Measurements from ENCODE around the gene THSD7B.
"Not testable (repeated sequence)": the region's sequence is repeated elsewhere in the genome, so short reads cannot be mapped to it uniquely, and the experiment has no call there.

THSD7B gene

GRCh38 chr2:137261881-137262585 lies 496.7 kb downstream of the THSD7B start:
- DNase-seq = no peak

DNA sequence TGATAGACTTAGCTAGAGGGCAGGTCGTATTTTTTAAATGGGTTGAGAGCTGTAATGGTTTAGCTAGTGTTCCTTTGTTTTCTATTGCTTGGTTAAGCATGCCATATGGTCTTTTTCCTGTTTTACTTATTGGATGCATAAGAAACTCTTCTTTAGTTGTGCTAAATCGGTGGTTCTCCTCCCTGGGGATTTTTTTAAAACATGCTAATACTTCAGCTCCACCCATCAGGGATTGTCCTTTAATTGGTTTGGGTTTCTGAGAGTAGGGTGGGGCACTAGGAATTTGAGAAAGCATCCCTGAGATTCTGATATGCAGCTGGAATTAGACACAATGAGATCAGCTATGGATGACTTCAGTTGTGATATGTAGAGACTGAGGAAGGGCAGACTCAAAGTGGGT lies 497.2 kb downstream of the THSD7B start:
- DNase-seq = no peak

- DNase-seq = no peak
Observed at GRCh38 chr2:137287913-137288639, 522.7 kb downstream of the THSD7B start.

DNA sequence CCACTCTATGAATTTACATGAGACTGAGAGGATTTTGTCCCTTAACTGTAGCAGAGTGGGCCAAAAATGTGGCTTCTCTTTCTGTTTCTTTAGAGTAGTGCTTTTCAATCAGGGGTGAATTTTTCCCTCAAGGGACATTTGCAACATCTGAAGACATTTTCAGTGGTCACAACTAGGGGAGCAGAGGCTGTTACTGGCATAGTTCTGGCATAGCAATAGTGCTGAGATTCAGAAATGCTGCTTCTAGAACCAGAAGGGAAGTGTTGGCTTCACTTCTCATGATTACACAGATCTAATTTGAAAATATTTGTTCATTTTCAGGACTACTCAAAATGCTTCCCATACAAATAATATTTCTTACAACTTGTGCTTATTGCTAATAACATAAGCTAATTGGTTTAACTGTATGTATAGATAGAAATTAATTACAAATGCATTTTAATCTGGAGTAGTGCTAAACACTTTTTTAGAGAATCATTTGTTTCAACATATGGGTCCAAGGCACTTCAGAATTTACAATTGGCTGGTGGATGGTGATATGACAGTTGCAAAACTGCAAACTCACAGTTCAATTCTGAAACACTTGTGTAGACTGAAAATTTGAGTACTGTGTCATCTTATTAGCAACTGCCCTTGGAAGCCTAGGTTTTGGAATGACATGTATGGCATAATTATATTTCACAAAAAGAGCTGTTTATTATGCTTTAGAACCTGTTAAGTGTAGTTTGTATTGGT lies 526.7 kb downstream of the THSD7B start:
- no peak for DNase-seq

GRCh38 chr2:137298377-137298776 lies 533.0 kb downstream of the THSD7B start:
- no peak for DNase-seq

GRCh38 chr2:137300987-137301386 lies 535.6 kb downstream of the THSD7B start:
- DNase-seq = no peak

- no peak for DNase-seq
Observed at GRCh38 chr2:137302957-137303356, 537.6 kb downstream of the THSD7B start.

GRCh38 chr2:137316075-137316474 lies 550.7 kb downstream of the THSD7B start:
- DNase-seq = no peak

- DNase-seq = no peak
Observed at GRCh38 chr2:137321566-137321965, 556.2 kb downstream of the THSD7B start.

- DNase-seq = not testable (repeated sequence)
Observed at GRCh38 chr2:137331562-137331961, 566.2 kb downstream of the THSD7B start.

DNA sequence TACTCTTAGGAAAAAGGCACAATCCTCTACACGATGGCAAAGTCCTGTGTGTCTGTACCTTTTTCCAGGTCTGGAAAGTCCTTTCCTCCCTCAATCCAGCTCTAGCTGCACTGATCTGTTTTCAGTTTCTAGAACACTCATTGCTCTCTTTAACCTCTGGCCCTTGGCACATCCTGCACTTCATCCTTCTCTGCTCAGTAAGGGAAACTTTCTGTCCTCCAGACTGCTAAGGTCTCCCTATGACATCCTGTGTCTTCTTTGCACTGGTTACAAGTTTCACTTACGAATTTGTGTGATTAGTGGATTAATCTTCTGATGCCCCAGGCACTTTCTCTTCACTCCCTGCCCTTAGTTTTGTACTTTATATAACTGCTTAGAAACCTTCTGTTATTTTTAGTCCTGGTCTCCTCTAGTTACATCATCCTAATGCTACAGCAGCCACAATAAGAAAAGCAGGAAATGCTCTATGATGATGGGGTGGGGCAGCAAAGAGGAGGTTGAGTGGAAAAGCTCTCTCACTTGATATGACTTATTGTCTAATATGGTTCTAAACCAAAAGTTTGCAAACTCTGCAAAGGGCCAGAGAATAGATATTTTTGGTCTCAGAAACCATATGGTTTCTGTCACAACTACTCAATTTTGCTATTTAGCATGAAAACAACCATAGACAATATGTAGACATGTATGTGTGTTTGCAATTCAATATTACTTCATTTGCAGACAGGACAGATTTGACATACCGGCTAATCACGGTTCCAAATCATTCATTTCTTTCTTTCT lies 568.2 kb downstream of the THSD7B start:
- no peak for DNase-seq

GRCh38 chr2:137336067-137336466 lies 570.7 kb downstream of the THSD7B start:
- DNase-seq = no peak

GRCh38 chr2:137339051-137339450 lies 573.7 kb downstream of the THSD7B start:
- no peak for DNase-seq

DNA sequence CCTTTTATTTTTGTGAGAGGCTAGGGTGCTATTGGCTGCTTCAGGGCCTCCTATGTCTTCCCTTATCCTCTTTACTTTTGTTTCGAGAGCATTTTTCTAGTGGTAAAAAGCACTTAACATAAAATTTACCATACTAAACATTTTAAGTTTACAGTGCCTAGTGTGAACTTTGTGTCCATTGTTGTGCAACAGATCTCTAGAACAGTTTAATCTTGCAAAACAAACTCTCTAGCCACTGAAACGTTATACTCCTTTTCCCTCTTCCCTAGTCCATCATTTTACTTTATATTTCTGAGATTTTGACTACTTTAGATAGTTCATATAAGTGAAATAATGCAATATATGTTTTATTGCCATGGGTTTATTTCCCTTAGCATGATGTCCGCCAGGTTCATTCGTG lies 580.6 kb downstream of the THSD7B start:
- DNase-seq = no peak

DNA sequence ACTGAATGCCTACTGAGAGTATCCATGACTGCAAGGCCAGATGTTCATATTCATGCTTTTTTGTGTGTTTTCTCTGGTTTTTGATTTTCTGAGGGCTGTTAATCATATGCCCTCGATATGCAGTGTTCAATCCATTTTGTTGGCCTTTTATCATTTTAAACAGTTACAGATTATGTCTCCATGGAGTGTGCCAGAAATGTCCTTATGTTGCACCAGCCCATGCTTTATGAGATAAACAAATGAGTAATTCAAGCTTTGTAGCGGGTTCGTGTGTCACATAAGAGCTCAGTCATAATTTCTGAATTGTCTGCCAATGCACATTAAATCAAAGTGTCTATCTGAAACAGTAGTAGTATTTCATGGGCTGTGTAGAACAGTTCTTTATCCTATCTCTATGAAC lies 583.0 kb downstream of the THSD7B start:
- DNase-seq = no peak

- no peak for DNase-seq
Observed at GRCh38 chr2:137357634-137358033, 592.3 kb downstream of the THSD7B start.

DNA sequence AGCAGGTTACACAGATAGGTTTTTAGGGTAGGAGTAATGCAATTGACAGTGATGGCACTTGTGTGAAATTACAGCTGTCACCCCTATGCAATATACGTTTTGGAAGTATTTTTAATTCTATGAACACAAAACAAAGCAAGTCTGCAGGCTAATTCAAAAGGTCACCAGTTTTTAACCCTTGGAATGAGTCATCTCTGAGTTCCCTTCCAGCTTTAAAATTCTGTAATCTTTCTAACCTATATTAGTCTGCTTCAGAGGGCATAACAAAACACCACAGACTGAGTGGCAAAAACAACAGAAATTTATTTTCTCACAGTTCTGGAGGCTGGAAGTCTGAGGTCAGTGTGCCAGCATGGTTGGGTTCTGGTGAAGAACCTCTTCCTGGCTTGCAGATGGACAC lies 602.0 kb downstream of the THSD7B start:
- DNase-seq = no peak

- DNase-seq = no peak
Observed at GRCh38 chr2:137369106-137369505, 603.8 kb downstream of the THSD7B start.

DNA sequence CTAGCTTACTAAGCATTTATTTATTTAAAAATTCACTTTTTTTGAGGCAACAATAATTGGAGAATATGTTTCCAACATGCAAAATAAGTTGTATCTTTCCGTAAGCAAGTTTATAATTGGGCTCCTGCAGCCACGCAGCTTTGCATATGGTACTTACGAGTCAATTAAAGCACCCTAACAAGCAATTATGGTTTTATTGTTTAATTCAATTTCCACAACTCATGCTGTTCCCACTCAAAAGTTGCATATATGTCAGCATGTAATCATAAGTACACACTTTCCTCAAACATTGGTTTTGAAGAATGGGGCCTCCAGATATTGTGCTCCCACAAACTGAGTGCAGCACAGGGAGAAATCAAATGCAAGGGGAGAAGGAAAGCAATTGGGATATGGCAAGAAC lies 613.8 kb downstream of the THSD7B start:
- no peak for DNase-seq

DNA sequence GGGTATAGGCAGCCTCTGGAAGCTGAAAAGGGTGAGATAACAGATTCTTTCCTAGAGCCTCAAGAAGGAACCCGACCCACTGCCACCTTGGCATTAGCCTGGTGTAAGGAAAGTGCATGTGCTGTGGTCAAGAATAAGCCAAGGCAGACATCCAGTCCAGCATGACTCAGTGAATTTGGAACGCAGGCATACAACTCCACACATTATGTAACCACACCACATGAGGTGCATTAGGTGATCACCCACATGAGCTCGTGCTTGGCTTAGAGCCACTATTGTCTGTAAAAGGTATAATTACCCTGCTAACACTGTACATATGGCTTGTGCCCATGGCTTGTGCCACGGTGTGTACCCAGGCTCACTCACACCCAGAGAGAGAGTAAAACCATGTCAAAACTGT lies 615.3 kb downstream of the THSD7B start:
- DNase-seq = no peak

- no peak for DNase-seq
Observed at GRCh38 chr2:137381731-137382130, 616.4 kb downstream of the THSD7B start.

DNA sequence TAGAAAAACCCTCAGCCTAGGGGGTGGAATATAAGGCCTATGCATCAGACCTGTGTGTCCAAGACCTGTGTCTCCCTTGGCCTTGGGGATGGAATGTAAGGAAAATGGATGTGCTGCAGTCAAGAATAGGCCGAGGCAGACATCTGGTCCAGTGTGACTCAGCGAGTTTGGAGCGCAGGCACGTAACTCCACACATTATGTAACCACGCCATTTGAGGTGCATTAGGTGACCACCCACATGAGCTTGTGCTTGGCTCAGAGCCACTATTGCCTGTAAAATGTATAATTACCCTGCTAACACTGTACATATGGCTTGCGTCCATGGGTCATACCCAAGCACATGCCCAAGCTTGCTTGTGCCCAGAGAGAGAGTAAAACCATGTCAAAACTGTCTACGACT lies 618.0 kb downstream of the THSD7B start:
- no peak for DNase-seq

- no peak for DNase-seq
Observed at GRCh38 chr2:137387044-137387443, 621.7 kb downstream of the THSD7B start.

Measured in activated T-cell treated with anti-CD3 and anti-CD28 coated beads, Interleukin-2, amount 50 U/mL, for 48 hours (primary cell).